H1 (cell line): ENCODE results near the gene CFAP206. TPM values are rescaled to one million over a fixed set of nuclear protein-coding genes. Genes with fewer than 3 reads are reported as not detected.

ENCODE experiments used
- CTCF ChIA-PET: fragments of 300-600 bp; sonication (Branson Sonifier 250); formaldehyde crosslinking; loops from one replicate; lab custom pipeline; 2021; ENCODE audit not compliant: partially characterized antibody; lab: Charles Lee
- POLR2A ChIA-PET: fragments of 300-600 bp; sonication (Branson Sonifier 250); formaldehyde crosslinking; loops from one replicate; lab custom pipeline; 2021; ENCODE audit warnings: inconsistent platforms; ENCODE audit not compliant: partially characterized antibody; lab: Charles Lee
- DNase-seq, 2 experiments: peaks; one replicate each; pipeline versions ENCODE4 v3.0.0 to v3.0.0-alpha.2; 2010 to 2022; ENCODE audit warnings: low spot score in 2 of 2, low read depth in 1 of 2, mixed read lengths in 1 of 2
- FAIRE-seq: peaks from 2 replicates; lab custom pipeline; 2011; peaks lifted over from hg19 to GRCh38; lab: Jason Lieb, UNC
- H2AFZ ChIP-seq: 2 replicates; pipeline ENCODE4 v1.8.1; 2012; ENCODE audit warnings: low read length, inconsistent platforms
- H2AK5ac ChIP-seq: 2 replicates; pipeline ENCODE4 v1.6.1; 2013; ENCODE audit warnings: low read depth, low read length
- H2BK120ac ChIP-seq: replicated peaks from 2 replicates; pipeline ENCODE3; 2013; ENCODE audit warnings: low read depth, low read length, inconsistent platforms
- H2BK12ac ChIP-seq: 2 replicates; pipeline ENCODE4 v1.6.1; 2013; ENCODE audit warnings: low read depth, low read length
- H2BK15ac ChIP-seq: 2 replicates; pipeline ENCODE4 v1.6.1; 2013; ENCODE audit warnings: low read length
- H2BK20ac ChIP-seq: 2 replicates; pipeline ENCODE4 v1.6.1; 2013; ENCODE audit warnings: low read length
- H2BK5ac ChIP-seq: 2 replicates; pipeline ENCODE4 v1.6.1; 2013; ENCODE audit warnings: low read depth, low read length
- H3K14ac ChIP-seq: 2 replicates; pipeline ENCODE4 v1.6.1; 2013; ENCODE audit warnings: inconsistent platforms; ENCODE audit not compliant: insufficient read length
- H3K18ac ChIP-seq: 2 replicates; pipeline ENCODE4 v1.6.1; 2013; ENCODE audit warnings: low read length; ENCODE audit errors: extremely low read depth
- H3K23ac ChIP-seq: 2 replicates; pipeline ENCODE4 v1.6.1; 2013; ENCODE audit warnings: inconsistent platforms; ENCODE audit not compliant: insufficient read length
- H3K23me2 ChIP-seq: 2 replicates; pipeline ENCODE4 v1.6.1; 2013; ENCODE audit warnings: low read depth, low read length
- H3K27ac ChIP-seq: 2 replicates; pipeline ENCODE4 v1.6.1; 2011; ENCODE audit warnings: low read depth, low read length, inconsistent platforms
- H3K27me3 ChIP-seq, 4 experiments: replicated peaks in 1 of 4; 1 replicate in 1 of 4; 2 replicates in 3 of 4; pipeline versions ENCODE4 v1.6.1 to v1.8.1; 2011 to 2013; ENCODE audit warnings: low read length in 3 of 4, mild to moderate bottlenecking in 3 of 4, inconsistent platforms in 2 of 4, mixed read lengths in 2 of 4, moderate library complexity in 1 of 4; ENCODE audit not compliant: control insufficient read depth in 3 of 4, insufficient read depth in 3 of 4; ENCODE audit errors: extremely low read depth in 1 of 4
- H3K36me3 ChIP-seq, 4 experiments: 2 replicates each; pipeline versions ENCODE4 v1.6.1 to v1.8.1; 2011 to 2013; ENCODE audit warnings: mild to moderate bottlenecking in 4 of 4, low read length in 3 of 4, moderate library complexity in 2 of 4, control low read depth in 1 of 4, inconsistent platforms in 1 of 4; ENCODE audit not compliant: insufficient read depth in 4 of 4, control insufficient read depth in 2 of 4
- H3K4ac ChIP-seq: replicated peaks from 2 replicates; pipeline ENCODE3; 2013; ENCODE audit warnings: low read length, low read depth, mixed read lengths, inconsistent platforms; ENCODE audit not compliant: insufficient read length
- H3K4me1 ChIP-seq, 4 experiments: replicated peaks in 1 of 4; 1 replicate in 1 of 4; 2 replicates in 3 of 4; pipeline versions ENCODE4 v1.6.1 to v1.8.1; 2011 to 2013; ENCODE audit warnings: low read length in 3 of 4, inconsistent platforms in 2 of 4, mixed read lengths in 1 of 4; ENCODE audit not compliant: insufficient read depth in 4 of 4, control insufficient read depth in 3 of 4
- H3K4me2 ChIP-seq, 2 experiments: 2 replicates each; pipeline versions ENCODE4 v1.6.1 to v1.8.1; 2011 to 2013; ENCODE audit warnings: low read depth in 2 of 2, low read length in 2 of 2, control low read depth in 1 of 2, inconsistent platforms in 1 of 2, mild to moderate bottlenecking in 1 of 2; ENCODE audit not compliant: insufficient read depth in 1 of 2
- H3K4me3 ChIP-seq, 4 experiments: fragments of 200-600, 300-600 bp in 1 of 4; sonication (generic), shearing (Covaris generic), sonication (Bioruptor Twin) in 1 of 4; 2 replicates each; pipeline versions ENCODE4 v1.5.1 to v1.8.1; 2011 to 2016; ENCODE audit warnings: low read length in 4 of 4, low read depth in 3 of 4, control low read depth in 2 of 4, inconsistent platforms in 2 of 4, mild to moderate bottlenecking in 2 of 4, mixed read lengths in 1 of 4, moderate library complexity in 1 of 4; ENCODE audit not compliant: insufficient read depth in 2 of 4; ENCODE audit errors: extremely low read depth in 1 of 4
- H3K56ac ChIP-seq: replicated peaks from 2 replicates; pipeline ENCODE3; 2013; ENCODE audit warnings: low read depth, mild to moderate bottlenecking, mixed read lengths, low read length, inconsistent platforms; ENCODE audit not compliant: insufficient read length
- H3K79me1 ChIP-seq: 2 replicates; pipeline ENCODE4 v1.6.1; 2013; ENCODE audit warnings: low read depth, low read length, control low read depth
- H3K79me2 ChIP-seq, 2 experiments: 2 replicates each; pipeline versions ENCODE4 v1.6.1 to v1.8.1; 2012 to 2013; ENCODE audit warnings: low read length in 2 of 2, mild to moderate bottlenecking in 2 of 2, inconsistent platforms in 1 of 2; ENCODE audit not compliant: insufficient read depth in 2 of 2, control insufficient read depth in 1 of 2
- H3K9ac ChIP-seq, 4 experiments: replicated peaks in 1 of 4; 1 replicate in 1 of 4; 2 replicates in 3 of 4; pipeline versions ENCODE4 v1.6.1 to v1.8.1; 2011 to 2013; ENCODE audit warnings: low read depth in 3 of 4, low read length in 3 of 4, control low read depth in 2 of 4, mild to moderate bottlenecking in 2 of 4, moderate library complexity in 2 of 4, inconsistent platforms in 1 of 4; ENCODE audit errors: extremely low read depth in 1 of 4
- H3K9me3 ChIP-seq, 2 experiments: 2 replicates each; pipeline versions ENCODE4 v1.6.1 to v1.8.1; 2012 to 2013; ENCODE audit warnings: mild to moderate bottlenecking in 2 of 2, moderate library complexity in 2 of 2, control low read depth in 1 of 2, inconsistent platforms in 1 of 2, low read depth in 1 of 2, low read length in 1 of 2, mixed read lengths in 1 of 2; ENCODE audit not compliant: insufficient read depth in 2 of 2
- H4K20me1 ChIP-seq, 2 experiments: replicated peaks in 1 of 2; 2 replicates each; pipeline versions ENCODE3 to v1.8.1; 2011 to 2013; ENCODE audit warnings: inconsistent platforms in 2 of 2, low read length in 2 of 2, mild to moderate bottlenecking in 1 of 2; ENCODE audit not compliant: insufficient read depth in 2 of 2, control insufficient read depth in 1 of 2
- H4K5ac ChIP-seq: 2 replicates; pipeline ENCODE4 v1.6.1; 2013; ENCODE audit warnings: low read length, low read depth, mixed read lengths, inconsistent platforms; ENCODE audit not compliant: insufficient read length
- H4K8ac ChIP-seq: 2 replicates; pipeline ENCODE4 v1.8.0; 2013; ENCODE audit warnings: mild to moderate bottlenecking, moderate library complexity, low read length, inconsistent platforms; ENCODE audit not compliant: insufficient read depth; ENCODE audit errors: extremely low read depth
- H4K91ac ChIP-seq: replicated peaks from 2 replicates; pipeline ENCODE3; 2013; ENCODE audit warnings: low read length, mixed read lengths, inconsistent platforms; ENCODE audit not compliant: insufficient read length
- BACH1 ChIP-seq: IDR thresholded peaks from 2 replicates; pipeline ENCODE4 v1.6.1; 2012; ENCODE audit warnings: low read length, improper control_type of control experiment
- BRCA1 ChIP-seq: IDR thresholded peaks from 2 replicates; pipeline ENCODE4 v1.6.1; 2012; ENCODE audit warnings: low read depth, low read length, improper control_type of control experiment
- CHD1 ChIP-seq: IDR thresholded peaks from 2 replicates; pipeline ENCODE4 v1.6.1; 2012; ENCODE audit warnings: low read depth, low read length, improper control_type of control experiment
- CTCF ChIP-seq, 3 experiments: IDR thresholded peaks; 1 replicate in 2 of 3; 2 replicates in 1 of 3; pipeline versions ENCODE4 v1.5.1 to v1.6.1; 2011; ENCODE audit warnings: low read length in 3 of 3, mild to moderate bottlenecking in 3 of 3, inconsistent platforms in 2 of 3, low read depth in 1 of 3, moderate library complexity in 1 of 3; ENCODE audit not compliant: insufficient read depth in 1 of 3; ENCODE audit errors: control extremely low read depth in 1 of 3
- EZH2 ChIP-seq: fragments of 200-600 bp; sonication (generic); IDR thresholded peaks from 2 replicates; pipeline ENCODE4 v1.7.1; 2012; ENCODE audit warnings: low read depth, mild to moderate bottlenecking, moderate library complexity, low read length, inconsistent platforms; ENCODE audit not compliant: severe bottlenecking
- NANOG ChIP-seq: IDR thresholded peaks from 2 replicates; pipeline ENCODE4 v1.6.1; 2011; ENCODE audit warnings: low read length, low read depth, mild to moderate bottlenecking, inconsistent platforms; ENCODE audit not compliant: insufficient read depth, poor library complexity, severe bottlenecking
- NRF1 ChIP-seq: IDR thresholded peaks from 2 replicates; pipeline ENCODE4 v1.6.1; 2011; ENCODE audit warnings: mild to moderate bottlenecking, low read depth, low read length, improper control_type of control experiment
- POLR2AphosphoS5 ChIP-seq: IDR thresholded peaks from 2 replicates; pipeline ENCODE4 v1.6.1; 2011; ENCODE audit warnings: low read depth, low read length
- RBBP5 ChIP-seq: IDR thresholded peaks from 2 replicates; pipeline ENCODE4 v1.7.1; 2012; ENCODE audit warnings: low read depth, mild to moderate bottlenecking, inconsistent platforms, low read length, moderate library complexity, borderline replicate concordance
- RFX5 ChIP-seq: IDR thresholded peaks from 2 replicates; pipeline ENCODE4 v1.6.1; 2011; ENCODE audit warnings: low read depth, low read length, improper control_type of control experiment, borderline replicate concordance
- SIRT6 ChIP-seq: IDR thresholded peaks from one replicate; pipeline ENCODE4 v1.7.1; 2012; ENCODE audit warnings: low read length, inconsistent platforms
- YY1 ChIP-seq: IDR thresholded peaks from 2 replicates; pipeline ENCODE4 v1.6.1; 2011; ENCODE audit warnings: low read depth, mild to moderate bottlenecking, low read length
- ZNF274 ChIP-seq: IDR thresholded peaks from 2 replicates; pipeline ENCODE4 v1.7.0; 2012; ENCODE audit warnings: low read length, borderline replicate concordance; ENCODE audit errors: extremely low read depth
- WGBS, 2 experiments: shearing (Covaris generic) in 1 of 2; methylation state at CpG; one replicate each; pipeline versions ENCODE4 v1.1.6 to v1.1.7; 2013 to 2015; ENCODE audit warnings: low lambda C conversion rate in 2 of 2, mixed read lengths in 2 of 2, inconsistent platforms in 1 of 2, low coverage in 1 of 2, missing lambda C conversion rate in 1 of 2; ENCODE audit not compliant: insufficient replicate concordance in 2 of 2, insufficient coverage in 1 of 2, insufficient read length in 1 of 2; ENCODE audit errors: extremely low coverage in 1 of 2, missing lambda C conversion rate in 1 of 2; 5-methylcytosine and 5-hydroxymethylcytosine counted together
- polyA plus RNA-seq, 7 experiments: library from polyadenylated mRNA; depleted of rRNA in 3 of 7; stranded (reverse) in 5 of 7; unstranded in 2 of 7; fragments of >200 nt in 5 of 7; fragments of 200-250 nt in 2 of 7; gene quantifications; 1 replicate in 5 of 7; 2 replicates in 1 of 7; 4 replicates in 1 of 7; pipeline versions ENCODE4 v1.2.1 to v1.2.3, GENCODE V29; 2011 to 2013; ENCODE audit warnings: missing spikeins in 2 of 7, mixed read lengths in 2 of 7
- total RNA-seq: library from RNA; stranded (reverse); fragmentation: NEBNext Ultra II Directional; extraction: Animal tissue kit (Norgen Biotek cat#: 25700); gene quantifications from 2 replicates; pipeline ENCODE4 v1.2.1, GENCODE V29; 2021

CFAP206 gene
- total and polyA plus RNA-seq, 2 of the 8 experiments (the other 6 are each of a cell fraction or from before 2014, with no cell fraction given), result not detected

DNA sequence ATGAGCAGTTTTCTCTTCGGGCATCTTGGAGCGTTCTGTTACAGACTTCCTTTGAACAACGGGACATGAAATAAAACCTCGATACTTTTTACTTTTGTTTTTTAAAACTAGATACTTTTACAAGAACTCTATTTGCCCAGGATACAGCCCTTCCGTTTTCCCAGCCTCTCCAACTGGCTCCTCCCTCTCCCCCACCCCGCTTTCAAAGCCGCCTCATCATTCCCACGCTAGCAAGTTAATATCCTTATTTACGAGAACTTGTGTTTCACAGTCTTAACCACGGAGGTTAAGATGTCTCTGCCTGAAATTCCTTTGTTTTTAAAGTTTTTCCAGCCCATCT is 241 bp upstream of the CFAP206 start:
- Histone ChIP-seq H3K27me3 (no peaks in the 10 kb centered on the region), H3K4me1 (no peaks in the 10 kb centered on the region), H2BK20ac (no peak overlapping the region), H3K14ac (no peak overlapping the region), H3K23ac (no peak overlapping the region), H3K79me1 (no peaks in the 10 kb centered on the region), H2AK5ac (no peak overlapping the region), H3K4me2 (peak overlapping the region; percentile 74 to 86), H4K5ac (no peak overlapping the region), H2AFZ (peak overlapping the region; percentile 91), H3K9ac (no peak overlapping the region), H3K56ac (no peak overlapping the region), H3K23me2 (no peaks in the 10 kb centered on the region; the same call in 1 of the 2 replicates), H2BK12ac (no peak overlapping the region), H3K9me3 (no peaks in the 10 kb centered on the region), H2BK15ac (no peak overlapping the region), H3K36me3 (no peaks in the 10 kb centered on the region), H2BK120ac (no peak overlapping the region), H3K79me2 (no peaks in the 10 kb centered on the region), H4K8ac (no peak overlapping the region), H3K4me3 (peak overlapping the region; percentile 49 to 95 (median 92)), H4K20me1 (no peaks in the 10 kb centered on the region), H2BK5ac (no peak overlapping the region), H4K91ac (no peak overlapping the region), H3K27ac (no peak overlapping the region), H3K4ac (no peak overlapping the region), H3K18ac (no peak overlapping the region)
- ChIA-PET CTCF (interaction anchor here (1.1 kb wide), 1 partner anchor 76 kb away, joined by 3 read pairs; no protein-coding TSS in a partner anchor), POLR2A (no interaction called here)
- FAIRE-seq, result no peak
- WGBS, 2 experiments, result 6% methylated on average over 10 of the region's 10 CpGs; no CpG with 5 or more reads in 1 of the 2 experiments
- DNase-seq, result no peak
- TF ChIP-seq RFX5, result no peak
- no peak for TF ChIP-seq POLR2AphosphoS5
- no peak for TF ChIP-seq CTCF (IDR thresholded peaks at IDR 0.05; ENCODE audit: control extremely low read depth in 1 of 3, insufficient read depth in 1 of 3, low read depth in 1 of 3, low read length in 3 of 3)
- TF ChIP-seq NANOG, result no peak
- TF ChIP-seq NRF1, result no peak
- no peak for TF ChIP-seq ZNF274
- no peak for TF ChIP-seq CHD1
- no peak for TF ChIP-seq EZH2
- TF ChIP-seq BRCA1, result no peak
- TF ChIP-seq BACH1, result no peak
- no peak for TF ChIP-seq RBBP5
- TF ChIP-seq SIRT6, result no peak
- TF ChIP-seq YY1, result no peak
